IMR-90 (cell line): ENCODE data around the gene NCSTN.

Experiments used
- CEBPB ChIP-seq: IDR thresholded peaks from 2 replicates; pipeline ENCODE4 v1.6.1; 2012; ENCODE audit warnings: low read depth, low read length, improper control_type of control experiment
- CHD1 ChIP-seq: IDR thresholded peaks from 2 replicates; pipeline ENCODE4 v1.6.1; 2012; ENCODE audit warnings: low read depth, low read length, improper control_type of control experiment
- FOS ChIP-seq: fragments of 150-350 bp; IDR thresholded peaks from 2 replicates; pipeline ENCODE4 v1.6.1; 2016; ENCODE audit warnings: low read depth, low read length
- MXI1 ChIP-seq: IDR thresholded peaks from 2 replicates; pipeline ENCODE4 v1.6.1; 2012; ENCODE audit warnings: low read depth, mild to moderate bottlenecking, low read length, moderate library complexity, borderline replicate concordance
- NFE2L2 ChIP-seq: fragments of 150-350 bp; IDR thresholded peaks from 2 replicates; pipeline ENCODE4 v1.6.1; 2016; ENCODE audit warnings: low read depth, mild to moderate bottlenecking, low read length
- POLR2A ChIP-seq: IDR thresholded peaks from 2 replicates; pipeline ENCODE4 v1.6.1; 2012; ENCODE audit warnings: mild to moderate bottlenecking, low read depth, low read length
- RAD21 ChIP-seq: IDR thresholded peaks from 2 replicates; pipeline ENCODE4 v1.6.1; 2012; ENCODE audit warnings: low read length, improper control_type of control experiment
- SMC3 ChIP-seq: fragments of 150-350 bp; IDR thresholded peaks from 2 replicates; pipeline ENCODE4 v1.6.1; 2016; ENCODE audit warnings: low read depth, mild to moderate bottlenecking, antibody characterized with exemption, low read length, moderate library complexity
- TF ChIP-seq, protein P1 (sequence below): conservative IDR thresholded peaks from 2 replicates; pipeline ENCODE4 v1.5.1; 2012; ENCODE audit warnings: mild to moderate bottlenecking, low read depth, low read length, improper control_type of control experiment
- TF ChIP-seq, protein P2 (sequence below): fragments of 150-350 bp; IDR thresholded peaks from 2 replicates; pipeline ENCODE4 v1.6.1; 2017; ENCODE audit warnings: mild to moderate bottlenecking, antibody characterized with exemption, low read length, low read depth

DNA sequence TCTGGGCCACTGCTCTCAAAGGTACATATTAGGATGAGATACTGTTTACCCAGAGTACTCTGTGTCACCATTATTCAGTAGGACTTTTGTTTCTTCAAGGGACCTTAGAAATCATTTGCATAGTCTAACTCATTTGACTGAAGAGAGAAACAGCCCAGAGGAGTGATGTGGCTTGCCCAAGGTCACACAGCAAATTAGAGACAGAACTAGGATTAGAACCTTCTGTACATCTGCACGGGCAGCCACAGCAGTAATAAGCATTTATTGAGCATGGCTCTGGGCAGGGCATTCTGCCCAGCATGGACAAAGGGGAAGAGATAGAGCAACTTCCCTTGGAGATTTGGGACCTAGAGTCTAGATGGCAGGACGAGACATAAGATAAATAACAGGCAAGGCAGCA, 18.0 kb downstream of the NCSTN start:
- TF ChIP-seq, protein P1, sequence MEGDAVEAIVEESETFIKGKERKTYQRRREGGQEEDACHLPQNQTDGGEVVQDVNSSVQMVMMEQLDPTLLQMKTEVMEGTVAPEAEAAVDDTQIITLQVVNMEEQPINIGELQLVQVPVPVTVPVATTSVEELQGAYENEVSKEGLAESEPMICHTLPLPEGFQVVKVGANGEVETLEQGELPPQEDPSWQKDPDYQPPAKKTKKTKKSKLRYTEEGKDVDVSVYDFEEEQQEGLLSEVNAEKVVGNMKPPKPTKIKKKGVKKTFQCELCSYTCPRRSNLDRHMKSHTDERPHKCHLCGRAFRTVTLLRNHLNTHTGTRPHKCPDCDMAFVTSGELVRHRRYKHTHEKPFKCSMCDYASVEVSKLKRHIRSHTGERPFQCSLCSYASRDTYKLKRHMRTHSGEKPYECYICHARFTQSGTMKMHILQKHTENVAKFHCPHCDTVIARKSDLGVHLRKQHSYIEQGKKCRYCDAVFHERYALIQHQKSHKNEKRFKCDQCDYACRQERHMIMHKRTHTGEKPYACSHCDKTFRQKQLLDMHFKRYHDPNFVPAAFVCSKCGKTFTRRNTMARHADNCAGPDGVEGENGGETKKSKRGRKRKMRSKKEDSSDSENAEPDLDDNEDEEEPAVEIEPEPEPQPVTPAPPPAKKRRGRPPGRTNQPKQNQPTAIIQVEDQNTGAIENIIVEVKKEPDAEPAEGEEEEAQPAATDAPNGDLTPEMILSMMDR, result no peak
- TF ChIP-seq POLR2A (no peak), SMC3 (no peak), CEBPB (no peak), CHD1 (no peak), MXI1 (no peak), RAD21 (no peak), FOS (no peak), NFE2L2 (no peak)
- TF ChIP-seq, protein P2, sequence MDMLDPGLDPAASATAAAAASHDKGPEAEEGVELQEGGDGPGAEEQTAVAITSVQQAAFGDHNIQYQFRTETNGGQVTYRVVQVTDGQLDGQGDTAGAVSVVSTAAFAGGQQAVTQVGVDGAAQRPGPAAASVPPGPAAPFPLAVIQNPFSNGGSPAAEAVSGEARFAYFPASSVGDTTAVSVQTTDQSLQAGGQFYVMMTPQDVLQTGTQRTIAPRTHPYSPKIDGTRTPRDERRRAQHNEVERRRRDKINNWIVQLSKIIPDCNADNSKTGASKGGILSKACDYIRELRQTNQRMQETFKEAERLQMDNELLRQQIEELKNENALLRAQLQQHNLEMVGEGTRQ, result no peak
